SK-N-SH (cell line): ENCODE measurements around the gene PCARE.

Experiments
- POLR2AphosphoS5 ChIP-seq: IDR thresholded peaks from 2 replicates; pipeline ENCODE4 v1.6.1; 2012; ENCODE audit warnings: low read depth, low read length
- TF ChIP-seq, protein P1 (sequence below): IDR thresholded peaks from 2 replicates; pipeline ENCODE4 v1.6.1; 2012; ENCODE audit warnings: mild to moderate bottlenecking, low read depth, low read length, moderate library complexity
- TF ChIP-seq, protein P2 (sequence below): fragments of 200-600 bp; sonication (generic); IDR thresholded peaks from 2 replicates; pipeline ENCODE4 v1.6.1; 2017; ENCODE audit warnings: antibody characterized with exemption, mild to moderate bottlenecking, moderate library complexity

DNA sequence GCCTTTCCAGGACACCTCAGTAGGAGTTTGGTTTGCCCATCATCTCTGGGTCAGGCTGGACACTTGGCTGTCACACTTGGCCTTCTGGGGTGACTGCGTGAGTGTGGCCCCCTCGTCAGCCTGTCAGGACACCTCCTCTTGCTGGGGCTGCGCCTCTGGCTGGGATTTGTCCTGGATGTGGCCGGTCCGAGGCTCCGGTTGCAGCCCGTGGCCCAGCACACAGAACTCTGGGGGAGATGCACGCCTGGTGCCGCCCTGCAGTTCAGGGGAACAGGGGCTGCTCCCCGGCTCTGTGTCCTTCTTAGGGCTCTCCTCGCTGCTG lies 9.6 kb downstream of the PCARE start:
- TF ChIP-seq, protein P1, sequence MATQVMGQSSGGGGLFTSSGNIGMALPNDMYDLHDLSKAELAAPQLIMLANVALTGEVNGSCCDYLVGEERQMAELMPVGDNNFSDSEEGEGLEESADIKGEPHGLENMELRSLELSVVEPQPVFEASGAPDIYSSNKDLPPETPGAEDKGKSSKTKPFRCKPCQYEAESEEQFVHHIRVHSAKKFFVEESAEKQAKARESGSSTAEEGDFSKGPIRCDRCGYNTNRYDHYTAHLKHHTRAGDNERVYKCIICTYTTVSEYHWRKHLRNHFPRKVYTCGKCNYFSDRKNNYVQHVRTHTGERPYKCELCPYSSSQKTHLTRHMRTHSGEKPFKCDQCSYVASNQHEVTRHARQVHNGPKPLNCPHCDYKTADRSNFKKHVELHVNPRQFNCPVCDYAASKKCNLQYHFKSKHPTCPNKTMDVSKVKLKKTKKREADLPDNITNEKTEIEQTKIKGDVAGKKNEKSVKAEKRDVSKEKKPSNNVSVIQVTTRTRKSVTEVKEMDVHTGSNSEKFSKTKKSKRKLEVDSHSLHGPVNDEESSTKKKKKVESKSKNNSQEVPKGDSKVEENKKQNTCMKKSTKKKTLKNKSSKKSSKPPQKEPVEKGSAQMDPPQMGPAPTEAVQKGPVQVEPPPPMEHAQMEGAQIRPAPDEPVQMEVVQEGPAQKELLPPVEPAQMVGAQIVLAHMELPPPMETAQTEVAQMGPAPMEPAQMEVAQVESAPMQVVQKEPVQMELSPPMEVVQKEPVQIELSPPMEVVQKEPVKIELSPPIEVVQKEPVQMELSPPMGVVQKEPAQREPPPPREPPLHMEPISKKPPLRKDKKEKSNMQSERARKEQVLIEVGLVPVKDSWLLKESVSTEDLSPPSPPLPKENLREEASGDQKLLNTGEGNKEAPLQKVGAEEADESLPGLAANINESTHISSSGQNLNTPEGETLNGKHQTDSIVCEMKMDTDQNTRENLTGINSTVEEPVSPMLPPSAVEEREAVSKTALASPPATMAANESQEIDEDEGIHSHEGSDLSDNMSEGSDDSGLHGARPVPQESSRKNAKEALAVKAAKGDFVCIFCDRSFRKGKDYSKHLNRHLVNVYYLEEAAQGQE, result no peak
- TF ChIP-seq, protein P2, sequence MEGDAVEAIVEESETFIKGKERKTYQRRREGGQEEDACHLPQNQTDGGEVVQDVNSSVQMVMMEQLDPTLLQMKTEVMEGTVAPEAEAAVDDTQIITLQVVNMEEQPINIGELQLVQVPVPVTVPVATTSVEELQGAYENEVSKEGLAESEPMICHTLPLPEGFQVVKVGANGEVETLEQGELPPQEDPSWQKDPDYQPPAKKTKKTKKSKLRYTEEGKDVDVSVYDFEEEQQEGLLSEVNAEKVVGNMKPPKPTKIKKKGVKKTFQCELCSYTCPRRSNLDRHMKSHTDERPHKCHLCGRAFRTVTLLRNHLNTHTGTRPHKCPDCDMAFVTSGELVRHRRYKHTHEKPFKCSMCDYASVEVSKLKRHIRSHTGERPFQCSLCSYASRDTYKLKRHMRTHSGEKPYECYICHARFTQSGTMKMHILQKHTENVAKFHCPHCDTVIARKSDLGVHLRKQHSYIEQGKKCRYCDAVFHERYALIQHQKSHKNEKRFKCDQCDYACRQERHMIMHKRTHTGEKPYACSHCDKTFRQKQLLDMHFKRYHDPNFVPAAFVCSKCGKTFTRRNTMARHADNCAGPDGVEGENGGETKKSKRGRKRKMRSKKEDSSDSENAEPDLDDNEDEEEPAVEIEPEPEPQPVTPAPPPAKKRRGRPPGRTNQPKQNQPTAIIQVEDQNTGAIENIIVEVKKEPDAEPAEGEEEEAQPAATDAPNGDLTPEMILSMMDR, result no peak
- TF ChIP-seq POLR2AphosphoS5, result no peak
